IPS DF 6.9 (cell line): Measurements from ENCODE around the gene TRMT5.

Source experiments
- DNase-seq: peaks from one replicate; pipeline ENCODE4 v3.0.0-alpha.2; 2013; ENCODE audit warnings: low read depth, low spot score
- H3K27ac ChIP-seq: one replicate; pipeline ENCODE4 v1.5.1; 2013; ENCODE audit warnings: low read length, control low read depth
- H3K27me3 ChIP-seq: 2 replicates; pipeline ENCODE4 v1.6.1; 2013; ENCODE audit warnings: mild to moderate bottlenecking, low read length; ENCODE audit not compliant: control insufficient read depth, insufficient read depth
- H3K36me3 ChIP-seq: 2 replicates; pipeline ENCODE4 v1.6.1; 2013; ENCODE audit warnings: low read length; ENCODE audit not compliant: control insufficient read depth, insufficient read depth
- H3K4me1 ChIP-seq: 2 replicates; pipeline ENCODE4 v1.6.1; 2013; ENCODE audit warnings: low read length; ENCODE audit not compliant: control insufficient read depth, insufficient read depth
- H3K4me3 ChIP-seq: 2 replicates; pipeline ENCODE4 v1.5.1; 2013; ENCODE audit warnings: mild to moderate bottlenecking, low read length
- H3K9me3 ChIP-seq: 2 replicates; pipeline ENCODE4 v1.6.1; 2013; ENCODE audit warnings: low read length, inconsistent platforms; ENCODE audit not compliant: control insufficient read depth, insufficient read depth
- WGBS: extraction: QIAGEN DNeasy Blood & Tissue Kit; methylation state at CpG from one replicate; pipeline ENCODE4 v1.1.7; 2013; ENCODE audit warnings: mixed read lengths, missing lambda C conversion rate; ENCODE audit not compliant: insufficient read length, insufficient coverage; 5-methylcytosine and 5-hydroxymethylcytosine counted together

The TRMT5 gene

GRCh38 chr14:60984196-60984595 is 3.3 kb upstream of the TRMT5 start:
- DNase-seq, result no peak
- Histone ChIP-seq H3K27ac (no peak overlapping the region), H3K9me3 (no peaks in the 10 kb centered on the region), H3K4me3 (no peak overlapping the region), H3K36me3 (no peaks in the 10 kb centered on the region), H3K27me3 (no peaks in the 10 kb centered on the region), H3K4me1 (no peaks in the 10 kb centered on the region)
- no CpG with 5 or more reads among the region's 1 CpG for WGBS

DNA sequence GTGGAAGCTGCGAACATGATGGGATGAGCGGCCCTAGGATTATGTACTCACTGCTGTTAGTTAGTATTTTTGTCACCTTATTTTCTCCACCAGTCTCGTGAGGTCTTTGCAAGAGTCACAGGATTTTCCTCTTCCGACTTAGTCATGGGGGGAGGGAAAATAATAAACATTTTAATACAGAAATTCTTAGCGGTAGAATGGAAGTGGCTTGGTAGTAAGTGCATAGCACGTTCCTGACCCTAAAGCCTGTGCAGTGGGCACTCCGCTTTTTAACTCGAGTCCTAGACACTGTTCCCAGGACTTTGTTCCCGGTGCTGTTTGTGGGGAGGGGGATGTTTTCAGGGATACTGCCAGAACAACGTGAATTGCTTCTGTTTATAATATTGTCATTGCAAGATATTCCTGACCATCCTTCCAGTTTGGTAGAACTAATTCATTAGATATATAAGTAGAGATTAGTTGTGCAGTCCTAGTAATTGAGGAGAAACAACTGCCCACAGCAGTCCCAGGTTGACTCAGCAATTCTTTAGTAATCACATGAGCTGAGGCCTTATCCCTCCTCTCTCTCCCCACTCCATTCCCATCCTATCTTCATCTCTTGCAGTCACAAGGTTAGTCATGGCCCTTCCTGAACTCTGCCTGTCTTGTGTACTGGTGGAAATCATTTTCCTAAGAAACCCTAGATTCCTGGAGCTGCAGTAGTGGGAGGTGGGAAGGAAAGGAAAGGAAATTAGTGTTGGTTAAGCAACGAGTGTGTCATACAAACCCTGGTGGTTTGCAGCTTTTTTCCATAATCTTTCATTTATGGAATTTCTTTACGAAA is 965 bp upstream of the TRMT5 start:
- Histone ChIP-seq H3K4me1 (no peaks in the 10 kb centered on the region), H3K9me3 (no peaks in the 10 kb centered on the region), H3K36me3 (no peaks in the 10 kb centered on the region), H3K27ac (no peak overlapping the region), H3K4me3 (peak overlapping the region; percentile 66), H3K27me3 (no peaks in the 10 kb centered on the region)
- no peak for DNase-seq
- WGBS, result 100% methylated on average over 1 of the region's 12 CpGs

GRCh38 chr14:60977847-60978246 is 3.0 kb downstream of the TRMT5 start:
- no peaks in the 10 kb centered on the region for H3K4me1 ChIP-seq
- H3K27me3 ChIP-seq, result no peaks in the 10 kb centered on the region
- peaks cover 3% of the 10 kb centered on the region; the same call in 1 of the 2 replicates for H3K36me3 ChIP-seq
- H3K4me3 ChIP-seq, result no peak overlapping the region
- no peaks in the 10 kb centered on the region for H3K9me3 ChIP-seq
- H3K27ac ChIP-seq, result no peak overlapping the region
- no peak for DNase-seq
- WGBS, result no CpG with 5 or more reads among the region's 2 CpGs

DNA sequence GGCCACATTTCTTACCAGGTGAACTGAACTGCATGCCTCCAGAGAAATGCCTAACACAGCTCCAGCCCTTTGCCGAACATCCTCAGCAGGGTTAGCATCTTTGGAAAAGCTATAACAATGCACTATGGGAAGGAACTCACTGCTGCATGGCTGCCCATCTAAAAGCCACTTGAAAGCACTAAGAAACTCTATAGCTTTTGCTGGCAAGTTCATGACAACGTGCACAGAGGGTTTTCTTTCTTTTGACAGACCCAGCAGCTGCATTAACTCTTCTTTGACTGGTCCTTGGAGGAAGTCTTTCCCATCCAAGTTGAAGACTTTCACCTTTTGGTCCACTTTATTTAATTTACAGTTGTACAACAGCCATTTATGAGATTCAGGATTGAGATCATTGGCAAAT is 5.3 kb downstream of the TRMT5 start:
- H3K27me3 ChIP-seq, result no peaks in the 10 kb centered on the region
- no CpG with 5 or more reads among the region's 2 CpGs for WGBS
- H3K36me3 ChIP-seq, result peaks cover 3% of the 10 kb centered on the region; the same call in 1 of the 2 replicates
- H3K9me3 ChIP-seq, result no peaks in the 10 kb centered on the region
- H3K27ac ChIP-seq, result no peak overlapping the region
- no peaks in the 10 kb centered on the region for H3K4me1 ChIP-seq
- no peak for DNase-seq
- no peak overlapping the region for H3K4me3 ChIP-seq

GRCh38 chr14:60974090-60974651 is 6.7 kb downstream of the TRMT5 start:
- Histone ChIP-seq H3K27me3 (no peaks in the 10 kb centered on the region), H3K27ac (no peak overlapping the region), H3K4me1 (no peaks in the 10 kb centered on the region), H3K9me3 (no peaks in the 10 kb centered on the region), H3K4me3 (no peak overlapping the region), H3K36me3 (peaks cover 3% of the 10 kb centered on the region; the same call in 1 of the 2 replicates)
- DNase-seq, result no peak
- 100% methylated on average over 1 of the region's 6 CpGs for WGBS

DNA sequence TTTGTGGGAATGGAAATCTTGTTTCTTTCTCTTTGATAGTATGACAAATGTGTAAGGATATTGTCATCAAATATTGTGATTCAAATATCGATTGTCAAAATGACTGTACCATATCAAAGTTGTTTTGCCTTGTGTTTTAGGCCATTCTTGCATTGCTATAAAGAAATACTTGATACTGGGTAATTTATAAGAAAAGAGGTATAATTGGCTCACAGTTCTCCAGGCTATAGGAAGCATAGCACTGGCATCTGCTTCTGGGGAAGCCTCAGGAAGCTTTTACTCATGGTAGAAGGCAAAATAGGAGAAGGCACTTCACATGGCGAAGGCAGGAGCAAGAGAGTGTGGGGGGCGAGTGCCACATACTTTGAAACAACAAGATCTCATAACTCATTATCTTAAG is 7.8 kb downstream of the TRMT5 start:
- WGBS, result no CpG with 5 or more reads among the region's 3 CpGs
- no peak overlapping the region for H3K27ac ChIP-seq
- no peak overlapping the region for H3K4me3 ChIP-seq
- no peaks in the 10 kb centered on the region for H3K4me1 ChIP-seq
- H3K36me3 ChIP-seq, result peaks cover 3% of the 10 kb centered on the region; the same call in 1 of the 2 replicates
- DNase-seq, result no peak
- H3K27me3 ChIP-seq, result no peaks in the 10 kb centered on the region
- H3K9me3 ChIP-seq, result no peaks in the 10 kb centered on the region

DNA sequence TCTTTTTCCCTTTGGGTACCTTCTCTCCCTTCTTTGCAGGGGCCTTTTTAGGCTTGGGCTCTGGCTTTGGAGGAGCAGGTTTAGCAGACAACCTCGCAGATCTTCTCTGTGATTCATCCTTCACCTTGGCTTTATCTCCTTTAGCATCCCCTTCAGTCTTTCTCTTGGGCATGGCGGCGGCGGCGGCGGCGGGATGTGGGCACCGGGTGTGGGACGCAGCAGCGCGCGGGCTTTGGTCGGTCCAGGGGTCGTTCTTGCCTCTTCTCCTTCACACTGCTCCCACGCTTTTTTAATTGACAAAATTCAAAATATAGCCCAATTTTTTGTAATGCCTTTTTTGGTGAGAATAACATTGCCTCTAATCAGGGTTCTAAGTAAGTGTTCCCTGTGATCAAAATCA is 8.6 kb downstream of the TRMT5 start:
- no peak for DNase-seq
- no peaks in the 10 kb centered on the region for H3K9me3 ChIP-seq
- H3K27ac ChIP-seq, result no peak overlapping the region
- no peaks in the 10 kb centered on the region for H3K27me3 ChIP-seq
- no CpG with 5 or more reads among the region's 15 CpGs for WGBS
- H3K4me3 ChIP-seq, result no peak overlapping the region
- H3K4me1 ChIP-seq, result no peaks in the 10 kb centered on the region
- H3K36me3 ChIP-seq, result peaks cover 3% of the 10 kb centered on the region; the same call in 1 of the 2 replicates

DNA sequence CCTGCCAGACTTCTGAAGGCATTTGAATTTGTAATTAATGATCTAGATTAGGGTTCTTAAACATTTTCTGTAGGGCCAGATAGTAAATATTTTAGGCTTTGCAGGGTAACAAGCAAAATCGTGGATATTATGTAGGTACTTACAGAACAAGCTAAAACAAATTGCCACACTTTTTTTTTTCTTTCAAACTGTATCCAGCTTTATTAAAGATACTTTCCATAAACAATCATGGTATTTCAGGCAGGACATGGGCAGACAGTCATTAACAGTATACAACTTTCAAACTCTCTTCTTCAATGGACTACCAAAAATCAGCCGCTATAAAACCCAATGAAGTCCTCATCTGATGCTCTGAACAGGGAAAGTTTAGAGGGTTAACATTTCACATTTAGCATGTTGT is 9.6 kb downstream of the TRMT5 start:
- Histone ChIP-seq H3K36me3 (peaks cover 3% of the 10 kb centered on the region; the same call in 1 of the 2 replicates), H3K9me3 (no peaks in the 10 kb centered on the region), H3K27ac (no peak overlapping the region), H3K4me1 (no peaks in the 10 kb centered on the region), H3K4me3 (no peak overlapping the region), H3K27me3 (no peaks in the 10 kb centered on the region)
- DNase-seq, result no peak
- no CpG with 5 or more reads among the region's 2 CpGs for WGBS

DNA sequence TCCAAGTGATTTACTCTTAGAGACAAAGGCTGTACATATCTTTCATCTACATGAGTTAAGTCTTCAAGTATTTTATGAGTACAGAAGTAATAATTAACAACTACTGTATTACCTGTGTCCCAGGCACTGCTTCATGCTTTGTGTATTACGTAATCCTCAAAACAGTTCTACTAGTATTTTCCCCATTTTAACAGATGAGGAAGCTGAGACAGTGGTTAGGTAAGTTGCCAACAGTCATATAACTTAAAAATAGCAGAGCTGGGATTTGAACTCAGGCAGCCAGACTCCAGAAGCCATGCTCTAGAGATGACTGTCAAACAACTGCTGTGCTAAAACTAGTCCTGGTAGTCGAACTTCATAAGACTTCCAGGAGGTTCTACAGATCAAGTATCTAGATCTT is 10.7 kb downstream of the TRMT5 start:
- H3K4me3 ChIP-seq, result no peak overlapping the region
- WGBS, result no CpG with 5 or more reads among the region's 2 CpGs
- H3K27ac ChIP-seq, result no peak overlapping the region
- H3K9me3 ChIP-seq, result no peaks in the 10 kb centered on the region
- no peaks in the 10 kb centered on the region for H3K36me3 ChIP-seq
- no peaks in the 10 kb centered on the region for H3K4me1 ChIP-seq
- DNase-seq, result no peak
- no peaks in the 10 kb centered on the region for H3K27me3 ChIP-seq

GRCh38 chr14:60968671-60969070 is 12.2 kb downstream of the TRMT5 start:
- no peaks in the 10 kb centered on the region for H3K27me3 ChIP-seq
- H3K4me3 ChIP-seq, result no peak overlapping the region
- H3K4me1 ChIP-seq, result no peaks in the 10 kb centered on the region
- no peaks in the 10 kb centered on the region for H3K36me3 ChIP-seq
- no peak overlapping the region for H3K27ac ChIP-seq
- no peaks in the 10 kb centered on the region for H3K9me3 ChIP-seq
- no peak for DNase-seq

GRCh38 chr14:60968099-60968498 is 12.8 kb downstream of the TRMT5 start:
- DNase-seq, result no peak
- Histone ChIP-seq H3K27ac (no peak overlapping the region), H3K9me3 (no peaks in the 10 kb centered on the region), H3K4me3 (no peak overlapping the region), H3K36me3 (no peaks in the 10 kb centered on the region), H3K4me1 (no peaks in the 10 kb centered on the region), H3K27me3 (no peaks in the 10 kb centered on the region)
- no CpG with 5 or more reads among the region's 1 CpG for WGBS
